Stomach (tissue), 9 donors: ENCODE data around the gene SH2D3A. TPM values are rescaled to one million over a fixed set of nuclear protein-coding genes. Genes with fewer than 3 reads are reported as not detected.

ENCODE experiments used
- DNase-seq, 2 donors: peaks; one replicate each; pipeline versions ENCODE4 v3.0.0 to v3.0.0-alpha.2; 2013 to 2019
- H3K27ac ChIP-seq, 5 donors: fragments of 200-600 bp in 4 of 5; sonication (generic) in 4 of 5; one replicate each; pipeline ENCODE4 v1.5.1; 2013 to 2019; ENCODE audit warnings: mild to moderate bottlenecking in 1 of 5, moderate library complexity in 1 of 5
- H3K27me3 ChIP-seq, 3 donors: fragments of 200-600 bp; sonication (generic); one replicate each; pipeline ENCODE4 v1.5.1; 2017 to 2019; ENCODE audit warnings: mixed run types in 1 of 3
- H3K36me3 ChIP-seq, 4 donors: fragments of 200-600 bp; sonication (generic); 1 replicate in 3 of 4; 2 replicates in 1 of 4; pipeline ENCODE4 v1.5.1; 2016 to 2019
- H3K4me1 ChIP-seq, 4 donors: fragments of 200-600 bp; sonication (generic); one replicate each; pipeline ENCODE4 v1.5.1; 2016 to 2019
- H3K4me3 ChIP-seq, 4 donors: fragments of 200-600 bp; sonication (generic) in 3 of 4; one replicate each; pipeline ENCODE4 v1.5.1; 2016 to 2019; ENCODE audit warnings: mild to moderate bottlenecking in 1 of 4
- H3K9me3 ChIP-seq, 4 donors: fragments of 200-600 bp; sonication (generic); one replicate each; pipeline ENCODE4 v1.5.1; 2016 to 2019
- EP300 ChIP-seq: sonication (generic); formaldehyde crosslinking; IDR thresholded peaks from one replicate; pipeline ENCODE4 v1.6.1; 2017; ENCODE audit warnings: antibody characterized with exemption
- POLR2A ChIP-seq, 4 donors: fragments of 450-650 bp; IDR thresholded peaks; one replicate each; pipeline ENCODE4 v1.6.1; 2016; ENCODE audit warnings: antibody characterized with exemption in 4 of 4, control low read depth in 2 of 4, mild to moderate bottlenecking in 1 of 4, moderate library complexity in 1 of 4
- POLR2AphosphoS5 ChIP-seq, 3 donors: sonication (generic); formaldehyde crosslinking; IDR thresholded peaks; one replicate each; pipeline ENCODE4 v1.6.1; 2016; ENCODE audit warnings: antibody characterized with exemption in 3 of 3
- WGBS, 5 donors: extraction: QIAGEN DNeasy Blood & Tissue Kit in 3 of 5; methylation state at CpG; one replicate each; pipeline versions ENCODE4 v1.1.5 to v1.1.7; 2013 to 2018; 5-methylcytosine and 5-hydroxymethylcytosine counted together
- intact Hi-C: fragments of 100-400 bp; cut with DNase I; formaldehyde crosslinking; loops from one replicate; pipeline ENCODE4 v1.15.1; 2023; ENCODE audit warnings: low total_unique reads
- polyA plus RNA-seq, 3 donors: library from polyadenylated mRNA; stranded (reverse); fragments of 200-250 nt; gene quantifications; one replicate each; pipeline ENCODE4 v1.2.3, GENCODE V29; 2013
- total RNA-seq, 5 donors: library from RNA; depleted of rRNA; stranded (reverse); fragments of >200 nt; gene quantifications; one replicate each; pipeline versions ENCODE4 v1.1.0 to v1.2.3, GENCODE V29; 2014 to 2016
- TF ChIP-seq, protein P1 (sequence below), 7 experiments: fragments of 450-650 bp in 4 of 7; fragments of 200-600 bp in 3 of 7; sonication (generic) in 3 of 7; IDR thresholded peaks; one replicate each; pipeline ENCODE4 v1.5.1; 2016 to 2019; ENCODE audit warnings: antibody characterized with exemption in 7 of 7, control low read depth in 2 of 7, mild to moderate bottlenecking in 1 of 7
- donor health status: healthy with polysubstance abuse.
- donor health status: Bipolar disorder and iron deficiency.
- donor health status: healthy.

The SH2D3A gene
- total and polyA plus RNA-seq, 8 donors, result 8.8 to 71.3 (median 27.3) TPM

DNA sequence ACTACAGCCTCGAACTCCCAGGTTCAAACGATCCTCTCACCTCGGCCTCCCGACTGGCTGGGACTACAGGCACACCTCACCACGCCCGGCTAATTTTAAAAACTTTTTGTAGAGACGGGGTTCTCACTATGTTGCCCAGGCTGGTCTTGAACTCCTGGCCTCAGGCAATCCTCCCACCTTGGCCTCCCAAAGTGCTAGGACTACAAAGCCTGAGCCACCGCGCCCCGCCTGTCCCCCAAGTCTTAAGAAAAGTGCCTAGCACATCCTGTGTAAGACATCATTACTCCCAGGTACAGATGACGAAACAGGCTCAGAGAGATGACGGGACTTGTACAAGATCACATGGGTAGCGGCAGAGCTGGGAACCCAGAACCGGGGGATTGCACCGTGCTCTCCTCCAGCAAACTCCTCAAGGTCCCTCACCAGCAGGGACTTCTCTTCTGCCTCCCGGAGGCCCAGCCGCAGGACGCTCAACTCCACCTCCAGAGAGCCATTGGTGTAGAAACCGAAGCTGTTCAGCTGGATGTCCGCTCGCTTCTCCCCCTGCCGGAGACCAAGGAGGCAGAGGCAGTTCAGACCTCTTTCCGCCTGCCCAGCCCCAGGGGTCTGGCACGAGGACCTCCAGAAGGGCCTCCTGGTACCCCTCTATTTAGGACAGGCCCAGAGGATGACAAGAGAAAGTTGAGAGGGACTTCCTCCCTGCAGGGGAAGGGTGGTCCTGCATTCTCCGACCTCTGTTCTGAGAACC, 30.9 kb downstream of the SH2D3A start:
- DNase-seq, result peak; percentile 75 to 93
- Histone ChIP-seq H3K27ac (peak overlapping the region; percentile 93 to 99 (median 97)), H3K4me1 (peaks cover 32 to 52% (median 46%) of the 10 kb centered on the region in 4 donors), H3K36me3 (peaks cover 10 to 36% (median 31%) of the 10 kb centered on the region in 4 donors), H3K4me3 (peak overlapping the region; percentile 62 to 91 (median 82)), H3K9me3 (no peaks in the 10 kb centered on the region), H3K27me3 (no peaks in the 10 kb centered on the region)
- 22 to 47% (median 25%) methylated on average over 15 to 25 of the region's 25 CpGs for WGBS, 5 donors
- intact Hi-C loops, result loop anchor here (10.0 kb wide), 1 partner anchor 128 kb away; no protein-coding TSS in a partner anchor
- TF ChIP-seq EP300 (no peak), POLR2AphosphoS5 (IDR thresholded peaks at IDR 0.05) (peak in 2 of 3 donors; percentile 26 to 57), POLR2A (IDR thresholded peaks at IDR 0.05) (no peak)
- TF ChIP-seq, protein P1, sequence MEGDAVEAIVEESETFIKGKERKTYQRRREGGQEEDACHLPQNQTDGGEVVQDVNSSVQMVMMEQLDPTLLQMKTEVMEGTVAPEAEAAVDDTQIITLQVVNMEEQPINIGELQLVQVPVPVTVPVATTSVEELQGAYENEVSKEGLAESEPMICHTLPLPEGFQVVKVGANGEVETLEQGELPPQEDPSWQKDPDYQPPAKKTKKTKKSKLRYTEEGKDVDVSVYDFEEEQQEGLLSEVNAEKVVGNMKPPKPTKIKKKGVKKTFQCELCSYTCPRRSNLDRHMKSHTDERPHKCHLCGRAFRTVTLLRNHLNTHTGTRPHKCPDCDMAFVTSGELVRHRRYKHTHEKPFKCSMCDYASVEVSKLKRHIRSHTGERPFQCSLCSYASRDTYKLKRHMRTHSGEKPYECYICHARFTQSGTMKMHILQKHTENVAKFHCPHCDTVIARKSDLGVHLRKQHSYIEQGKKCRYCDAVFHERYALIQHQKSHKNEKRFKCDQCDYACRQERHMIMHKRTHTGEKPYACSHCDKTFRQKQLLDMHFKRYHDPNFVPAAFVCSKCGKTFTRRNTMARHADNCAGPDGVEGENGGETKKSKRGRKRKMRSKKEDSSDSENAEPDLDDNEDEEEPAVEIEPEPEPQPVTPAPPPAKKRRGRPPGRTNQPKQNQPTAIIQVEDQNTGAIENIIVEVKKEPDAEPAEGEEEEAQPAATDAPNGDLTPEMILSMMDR (IDR thresholded peaks at IDR 0.05), result peak in 5 of 7 experiments; percentile 38 to 77 (median 53)

DNA sequence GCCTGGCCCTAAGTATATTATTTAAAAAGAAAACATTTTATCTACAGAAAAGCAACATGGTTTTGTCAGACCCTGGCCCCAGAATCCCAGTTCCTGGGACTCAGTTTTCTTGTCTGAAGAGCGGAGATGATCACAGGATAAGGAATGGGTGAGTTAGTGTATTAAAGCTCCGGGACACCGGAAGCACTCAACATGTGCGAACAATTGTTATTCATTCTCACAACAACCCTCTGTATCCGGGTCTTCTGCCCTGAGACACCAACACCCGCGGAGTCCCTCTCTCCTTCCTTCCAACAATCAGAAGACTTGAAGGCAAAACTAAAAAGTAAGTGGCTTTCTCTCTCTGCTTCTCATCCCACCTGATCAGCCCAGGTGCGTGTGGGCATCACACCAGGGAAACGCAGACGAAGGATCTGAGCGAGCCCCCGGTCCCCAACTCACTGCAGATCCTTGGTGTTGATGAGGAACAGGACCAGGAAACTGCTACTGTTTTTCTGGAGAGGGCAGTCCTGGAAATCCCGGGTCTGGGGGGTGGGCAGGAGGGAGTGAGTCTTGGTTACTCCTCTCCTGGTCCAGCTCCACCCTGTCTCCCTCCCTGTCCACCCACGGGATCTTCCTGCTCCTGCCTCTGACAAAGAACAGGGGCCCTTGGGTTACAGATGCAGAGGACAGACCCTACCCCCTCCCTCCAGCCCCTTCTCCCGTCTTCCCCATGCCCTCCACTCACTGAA, 31.9 kb downstream of the SH2D3A start:
- Histone ChIP-seq H3K27me3 (no peaks in the 10 kb centered on the region), H3K4me3 (peak overlapping the region in 2 of 4 donors; percentile 62 to 91), H3K27ac (peak overlapping the region in 4 of 5 donors; percentile 93 to 99 (median 97)), H3K36me3 (peaks cover 10 to 42% (median 37%) of the 10 kb centered on the region in 4 donors), H3K4me1 (peaks cover 25 to 51% (median 43%) of the 10 kb centered on the region in 4 donors), H3K9me3 (no peaks in the 10 kb centered on the region)
- no peak for DNase-seq
- intact Hi-C loops, result loop anchor here (10.0 kb wide), 1 partner anchor 129 kb away; no protein-coding TSS in a partner anchor
- 73 to 83% (median 79%) methylated on average over 15 of the region's 15 CpGs for WGBS, 5 donors
- TF ChIP-seq EP300 (no peak), POLR2AphosphoS5 (IDR thresholded peaks at IDR 0.05) (no peak), POLR2A (IDR thresholded peaks at IDR 0.05) (no peak)
- TF ChIP-seq, protein P1 (IDR thresholded peaks at IDR 0.05), result no peak

DNA sequence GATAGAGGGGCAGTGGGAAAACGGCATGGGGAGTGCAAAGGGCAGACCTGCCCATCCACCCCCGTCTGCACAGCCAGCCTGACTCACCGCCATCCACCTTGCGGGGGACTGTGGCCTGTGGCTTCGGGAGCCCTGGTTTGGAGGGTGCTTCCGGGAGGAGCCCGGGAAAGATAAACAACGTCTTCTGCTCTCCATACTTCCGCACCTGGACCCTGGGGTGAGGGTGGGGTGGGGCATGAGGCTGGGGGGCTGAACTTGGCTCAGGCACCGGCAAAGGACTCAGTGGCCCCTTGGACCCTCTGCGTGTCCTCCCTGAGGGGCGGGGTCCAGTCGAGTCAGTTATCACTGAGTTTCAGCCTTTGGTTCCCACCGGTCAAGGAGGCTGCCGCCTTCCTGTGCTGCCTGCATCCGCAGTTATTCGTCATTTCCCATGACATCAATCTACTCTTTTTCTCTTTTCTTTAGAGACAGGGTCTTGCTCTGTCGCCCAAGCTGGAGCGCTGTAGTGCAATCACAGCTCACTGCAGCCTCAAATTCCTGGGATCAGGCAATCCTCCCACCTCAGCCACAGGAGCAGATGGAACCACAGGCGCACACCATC, 33.0 kb downstream of the SH2D3A start:
- WGBS, 5 donors, result 69 to 78% (median 70%) methylated on average over 20 of the region's 20 CpGs
- Histone ChIP-seq H3K27ac (no peak overlapping the region), H3K27me3 (no peaks in the 10 kb centered on the region), H3K9me3 (no peaks in the 10 kb centered on the region), H3K36me3 (peaks cover 10 to 50% (median 37%) of the 10 kb centered on the region in 4 donors), H3K4me3 (no peak overlapping the region), H3K4me1 (peaks cover 30 to 54% (median 46%) of the 10 kb centered on the region in 4 donors)
- TF ChIP-seq, protein P1 (IDR thresholded peaks at IDR 0.05), result no peak
- no peak for TF ChIP-seq EP300
- TF ChIP-seq POLR2AphosphoS5 (IDR thresholded peaks at IDR 0.05), result no peak
- no peak for TF ChIP-seq POLR2A (IDR thresholded peaks at IDR 0.05)
- intact Hi-C loops, result loop anchor here (10.0 kb wide), 1 partner anchor 131 kb away; no protein-coding TSS in a partner anchor
- no peak for DNase-seq
